AG08396 (cell line): ENCODE data around the gene TRAF2.

Source experiments
- DNase-seq: peaks from one replicate; pipeline ENCODE4 v3.0.0; 2012; ENCODE audit warnings: low spot score, mixed read lengths

The TRAF2 gene

DNA sequence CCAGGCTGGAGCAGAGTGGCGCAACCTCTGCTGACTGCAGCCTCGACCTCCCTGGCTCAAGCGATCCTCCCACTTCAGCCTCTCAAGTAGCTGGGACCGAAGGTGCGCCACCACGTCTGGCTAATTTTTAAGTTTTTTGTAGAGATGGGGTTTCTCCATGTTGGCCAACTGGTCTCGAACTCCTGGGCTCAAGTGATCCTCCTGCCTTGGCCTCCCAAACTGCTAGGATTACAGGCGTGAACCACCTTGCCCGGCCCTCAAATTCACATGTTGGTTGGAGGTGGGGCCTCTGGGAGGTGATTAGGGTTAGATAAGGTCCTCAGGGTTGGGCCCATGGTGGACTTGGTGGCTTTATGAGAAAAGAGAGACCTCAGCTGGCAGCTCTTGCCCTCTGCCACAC is 75.8 kb downstream of the TRAF2 start:
- DNase-seq: no peak

DNA sequence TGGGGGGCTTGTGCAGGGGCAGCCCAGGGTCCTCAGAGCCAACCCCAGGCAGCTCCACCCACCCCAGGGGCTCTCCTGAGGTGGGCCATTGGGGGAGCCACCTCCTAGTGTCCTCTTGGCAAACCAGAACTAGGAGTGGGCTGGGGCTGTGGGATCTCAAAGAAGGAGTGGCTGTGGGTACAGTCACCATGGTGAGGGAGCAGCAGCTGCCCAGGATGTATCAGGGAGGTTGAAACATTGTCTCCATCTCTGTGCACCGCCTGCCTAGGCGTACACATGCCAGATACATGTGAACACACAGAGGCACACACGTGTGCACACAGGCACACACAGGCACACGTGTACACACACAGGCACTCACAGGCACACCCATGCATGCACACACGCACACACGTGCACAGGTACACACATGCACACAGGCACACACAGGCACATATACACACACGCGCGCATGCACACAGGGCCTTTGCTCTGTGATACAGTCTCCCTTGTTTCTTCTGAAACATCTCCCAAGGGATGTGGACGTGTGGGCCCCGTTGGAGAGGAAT is 76.5 kb downstream of the TRAF2 start:
- no peak for DNase-seq

DNA sequence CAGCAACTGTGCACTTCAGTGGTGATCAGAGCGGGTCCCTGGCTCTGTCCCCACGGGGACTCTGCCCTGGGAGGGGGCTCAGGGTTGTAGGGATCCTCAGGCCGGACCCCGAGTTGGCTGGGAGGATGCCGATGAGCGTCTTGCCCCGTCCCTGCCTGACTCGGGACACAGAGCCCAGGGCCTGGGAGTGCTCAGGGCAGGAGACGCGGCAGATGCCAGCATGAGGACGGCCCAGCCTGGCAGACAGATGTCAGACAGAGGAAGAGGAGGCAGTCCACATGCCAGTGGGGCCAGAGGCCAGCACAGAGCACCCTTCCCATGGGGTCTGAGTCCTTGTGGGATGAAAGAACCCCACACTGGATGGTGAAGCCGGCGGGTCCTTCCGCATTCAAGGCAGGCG is 77.0 kb downstream of the TRAF2 start:
- no peak for DNase-seq

DNA sequence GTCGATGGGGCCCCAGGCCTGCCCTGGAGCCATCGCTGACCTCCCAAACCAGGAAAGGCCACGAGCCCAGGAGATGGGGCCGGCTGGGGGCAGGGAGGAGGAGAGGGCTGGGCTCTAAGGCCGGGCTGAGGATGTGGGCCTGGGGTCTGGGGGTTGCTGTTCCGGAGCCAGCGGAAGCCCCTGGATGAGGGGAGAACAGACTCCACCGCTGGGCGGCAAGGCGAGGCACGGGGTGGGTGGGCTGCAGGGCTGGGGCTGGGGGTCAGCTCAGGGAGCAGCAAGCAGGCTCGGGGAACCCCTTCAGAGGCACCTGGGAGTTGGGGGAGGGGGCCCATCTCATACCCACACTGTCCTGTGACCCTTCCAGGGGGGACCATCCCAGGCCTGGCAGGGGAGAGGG is 77.4 kb downstream of the TRAF2 start:
- DNase-seq: no peak

DNA sequence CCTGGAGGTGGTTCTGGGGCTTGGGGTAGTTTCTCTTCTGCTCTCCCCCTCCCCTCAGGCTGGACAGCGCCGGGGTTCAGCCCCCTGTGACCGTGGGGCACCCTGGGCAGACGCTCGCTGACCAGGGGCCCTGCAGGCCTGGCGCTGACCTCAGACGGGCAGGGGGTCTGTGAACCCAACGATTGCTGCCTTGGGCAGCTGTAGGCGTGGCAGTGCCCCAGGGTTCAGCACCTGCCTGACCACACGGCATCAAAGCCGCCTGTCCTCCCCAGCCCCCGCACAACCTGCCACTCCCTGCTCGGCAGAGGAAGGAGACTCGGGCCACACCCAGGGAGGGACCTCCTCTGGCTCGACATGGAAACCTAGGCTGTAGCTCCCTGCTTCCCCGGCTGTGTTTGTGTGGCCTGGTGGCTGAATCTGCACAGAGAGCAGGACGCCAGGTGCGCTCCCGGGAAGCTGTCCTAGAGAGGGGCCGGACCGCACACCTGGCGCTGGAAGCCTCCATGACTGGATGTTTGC is 77.9 kb downstream of the TRAF2 start:
- DNase-seq: no peak

DNA sequence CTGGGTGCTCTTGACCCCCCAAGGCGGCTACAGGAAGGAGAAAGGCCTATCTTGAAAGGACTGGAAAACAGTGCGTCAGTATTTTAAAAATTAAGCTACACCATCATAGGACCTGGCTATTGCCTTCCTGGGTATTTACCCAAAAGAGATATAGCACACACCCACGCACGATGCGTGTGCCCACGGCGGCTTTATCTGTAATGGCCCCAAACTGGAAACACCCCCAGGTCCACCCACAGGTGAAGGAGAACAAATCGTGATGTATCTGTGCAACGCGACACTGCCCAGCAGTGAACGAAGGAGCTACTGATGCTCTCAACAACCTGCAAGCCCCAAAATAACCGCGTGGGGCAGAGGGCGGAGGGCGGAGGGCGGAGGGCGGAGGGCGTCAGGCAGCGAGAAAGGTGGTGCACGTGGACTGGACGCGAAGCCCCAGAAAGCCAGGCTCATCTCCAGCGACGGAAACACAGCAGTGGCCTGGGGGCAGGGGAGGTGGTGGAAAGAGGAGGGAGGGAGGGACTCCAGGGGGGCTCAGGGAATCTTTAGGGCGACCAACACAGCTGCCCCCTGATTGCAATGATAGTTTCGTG is 78.6 kb downstream of the TRAF2 start:
- no peak for DNase-seq

DNA sequence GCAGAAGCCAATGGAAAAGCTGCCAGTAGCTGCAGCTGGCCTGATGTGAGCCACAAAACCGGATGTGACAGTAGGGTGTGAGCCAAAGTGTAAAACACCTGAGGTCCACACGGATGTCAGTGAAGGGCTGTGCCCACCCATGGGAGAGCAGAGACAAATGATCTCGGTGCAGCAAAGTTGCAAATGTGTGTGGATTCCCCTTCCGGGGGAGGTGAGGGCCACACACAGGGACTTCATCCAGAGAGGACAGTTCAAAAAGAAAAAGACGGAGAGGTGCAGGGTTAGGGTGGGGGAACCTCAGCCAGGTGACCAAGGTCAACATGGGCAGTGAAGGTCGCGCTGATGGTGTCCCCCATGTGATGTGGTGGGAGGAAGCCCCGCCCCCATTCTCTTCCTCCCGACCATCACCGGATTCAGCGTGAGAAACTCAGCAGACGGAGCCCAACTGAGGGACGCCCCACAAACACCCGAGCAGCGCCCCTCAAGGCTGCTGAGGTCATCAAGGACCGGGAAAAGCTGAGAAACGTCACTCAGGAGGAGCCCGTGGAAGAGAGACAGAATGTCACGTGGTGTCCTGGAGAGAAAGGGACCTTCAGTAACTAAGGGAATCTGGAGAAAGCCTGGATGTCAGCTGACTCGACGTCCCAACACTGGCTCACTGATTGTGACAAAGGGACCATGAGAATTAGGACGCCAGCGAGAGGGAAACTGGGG is 79.6 kb downstream of the TRAF2 start:
- peak; percentile 49 for DNase-seq

DNA sequence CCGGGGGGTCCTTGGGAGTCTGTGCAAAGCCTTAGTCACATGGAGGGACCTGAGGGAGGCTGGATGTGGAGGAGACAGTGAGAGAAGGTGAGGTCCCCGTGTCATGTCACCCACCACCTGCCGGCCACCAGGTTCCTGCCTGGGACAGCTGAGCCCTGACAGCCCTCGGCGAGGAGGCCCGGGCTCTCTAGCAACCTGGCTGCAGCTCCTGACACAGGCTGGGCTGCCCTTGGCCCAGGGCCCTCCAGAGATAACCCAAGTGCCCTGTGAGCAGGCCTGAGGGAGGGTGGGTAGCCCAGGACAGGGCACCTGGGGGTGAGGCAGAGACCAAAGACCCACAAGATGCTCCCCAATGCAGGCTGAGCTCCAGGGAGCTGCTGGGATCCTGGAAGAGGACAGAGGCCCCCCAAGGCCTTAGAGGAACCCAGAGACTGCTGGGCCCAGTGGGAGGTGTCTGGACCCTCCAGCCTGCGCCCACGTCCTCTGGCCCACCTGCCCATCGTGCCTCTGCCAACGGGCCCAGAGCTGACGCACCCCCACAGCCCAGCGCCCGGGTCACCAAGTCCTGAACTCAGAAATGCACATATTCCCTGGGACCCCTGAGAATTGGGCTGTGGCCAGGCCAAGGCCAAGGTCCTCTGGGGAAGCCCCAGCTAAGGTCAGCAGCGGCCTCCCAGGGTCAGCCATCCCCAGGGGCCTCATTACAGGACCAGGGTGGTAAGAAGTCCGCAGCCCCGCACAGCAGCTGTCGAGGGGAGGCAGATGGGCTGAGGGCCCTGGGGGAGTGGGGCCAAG is 82.2 kb downstream of the TRAF2 start:
- DNase-seq: no peak

DNA sequence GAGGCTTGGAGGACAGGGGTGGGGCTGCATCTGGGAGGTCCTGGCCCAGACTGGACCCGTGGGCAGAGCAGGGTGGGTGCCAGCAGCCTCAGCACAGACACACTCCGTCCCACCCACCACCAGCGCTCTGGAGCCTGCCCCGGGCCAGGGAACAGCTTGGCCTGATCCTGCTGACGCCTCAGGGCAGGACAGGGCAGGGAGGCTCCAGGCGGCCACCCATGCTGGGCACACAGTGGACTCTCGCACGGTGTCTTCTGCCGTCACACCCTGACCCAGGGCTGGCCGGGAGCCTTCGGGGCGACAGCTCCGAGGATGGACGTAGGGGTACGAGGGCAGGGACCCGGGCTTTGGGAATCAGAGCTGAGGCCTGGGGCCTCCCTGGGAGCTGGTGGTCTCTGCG is 82.8 kb downstream of the TRAF2 start:
- no peak for DNase-seq

DNA sequence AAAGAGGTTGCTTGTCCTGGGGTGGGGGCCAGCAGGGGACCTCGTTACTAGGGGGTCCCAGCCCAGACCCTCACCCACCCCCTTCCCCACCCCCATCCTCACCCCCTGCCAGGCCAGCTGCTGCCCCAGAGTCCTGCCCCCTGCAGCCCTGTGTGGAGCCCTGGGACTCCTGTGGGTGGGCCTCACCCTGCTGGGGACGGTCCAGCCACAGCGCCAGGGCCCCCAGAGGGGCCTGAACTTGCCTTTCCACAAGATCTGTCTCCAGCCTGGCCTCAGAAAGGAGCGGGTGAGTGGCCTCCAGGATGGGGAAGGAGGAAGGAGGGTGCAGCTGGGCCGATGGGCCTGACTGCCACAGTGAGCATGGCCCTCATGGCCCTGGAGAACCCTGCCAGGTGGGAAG is 83.5 kb downstream of the TRAF2 start:
- no peak for DNase-seq

DNA sequence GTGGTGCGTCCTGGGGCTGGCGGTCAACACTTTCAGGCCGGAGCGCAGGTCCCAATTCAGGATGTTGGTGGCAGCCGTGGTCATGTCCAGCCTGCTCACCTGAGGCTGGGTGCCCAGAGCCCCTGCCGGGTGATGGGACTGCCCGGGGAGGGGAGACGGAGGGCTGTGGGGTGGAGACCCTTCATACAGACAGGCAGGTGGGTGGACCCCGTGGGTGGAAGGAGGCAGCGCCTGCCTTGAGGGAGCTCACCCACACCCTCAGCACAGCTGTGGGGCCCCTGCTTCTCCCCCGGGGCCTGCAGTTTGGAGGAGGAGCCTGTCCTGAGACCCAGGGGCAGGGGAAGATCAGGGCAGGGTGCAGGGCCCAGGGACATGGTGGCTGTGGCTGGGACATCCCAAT is 84.0 kb downstream of the TRAF2 start:
- no peak for DNase-seq

DNA sequence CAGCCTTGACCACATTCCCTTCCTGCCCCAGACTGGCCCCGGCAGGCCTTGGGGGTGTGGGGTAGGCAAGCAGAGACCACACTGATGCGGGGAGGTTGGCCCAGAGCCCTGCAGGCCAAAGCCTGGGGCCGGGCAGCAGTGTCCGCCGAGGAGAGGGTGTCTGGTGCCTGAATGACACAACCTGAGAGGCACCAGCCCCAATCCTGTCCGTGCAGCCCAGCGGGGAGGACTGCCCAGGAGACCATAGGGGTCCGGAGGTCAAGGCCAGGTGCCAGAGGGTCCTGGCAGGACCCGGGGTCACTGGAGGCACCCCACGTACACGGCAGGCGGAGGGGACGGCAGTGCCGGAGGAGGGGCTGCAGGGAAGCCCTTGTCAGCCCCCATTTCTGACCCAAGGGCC is 85.4 kb downstream of the TRAF2 start:
- no peak for DNase-seq

DNA sequence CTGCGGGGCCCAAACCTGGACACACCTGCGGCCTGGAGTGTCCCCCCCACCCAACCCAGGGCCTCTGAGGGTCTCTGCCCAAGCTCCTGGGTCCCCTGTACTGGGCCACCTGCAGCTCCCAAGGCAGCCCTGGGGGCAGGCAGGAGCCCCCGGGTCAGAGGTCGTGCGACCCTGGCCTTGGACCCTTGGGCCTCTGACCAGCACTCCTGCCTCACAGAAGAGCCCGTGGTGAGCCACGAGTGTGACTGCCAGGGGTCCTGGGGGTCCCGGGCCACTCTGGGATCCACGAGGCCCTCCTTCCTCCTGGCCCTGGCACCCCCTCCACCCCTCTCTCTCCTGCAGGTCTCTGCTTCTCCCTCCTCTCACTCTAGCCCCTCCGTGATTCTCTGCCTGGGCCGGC is 86.0 kb downstream of the TRAF2 start:
- no peak for DNase-seq

DNA sequence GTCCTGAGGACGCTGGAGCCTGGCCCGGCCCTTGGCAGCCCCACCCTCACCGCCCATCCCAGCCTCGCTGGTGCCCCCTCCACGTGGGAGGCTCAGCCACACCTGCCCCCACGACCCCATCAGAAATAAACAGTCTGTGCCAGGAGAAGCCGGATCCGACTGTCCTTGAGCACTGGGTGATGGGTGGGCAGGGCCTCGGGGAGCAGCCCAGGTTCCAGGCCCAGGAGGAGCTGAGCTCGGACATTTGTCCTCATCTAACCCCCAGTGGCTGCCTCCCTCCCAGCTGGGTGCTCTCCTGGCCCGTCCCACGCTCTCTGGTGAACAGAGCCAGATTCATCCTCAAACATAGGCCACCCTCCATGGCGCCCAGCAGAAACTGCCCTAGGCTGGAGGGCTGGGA is 86.4 kb downstream of the TRAF2 start:
- DNase-seq: no peak

DNA sequence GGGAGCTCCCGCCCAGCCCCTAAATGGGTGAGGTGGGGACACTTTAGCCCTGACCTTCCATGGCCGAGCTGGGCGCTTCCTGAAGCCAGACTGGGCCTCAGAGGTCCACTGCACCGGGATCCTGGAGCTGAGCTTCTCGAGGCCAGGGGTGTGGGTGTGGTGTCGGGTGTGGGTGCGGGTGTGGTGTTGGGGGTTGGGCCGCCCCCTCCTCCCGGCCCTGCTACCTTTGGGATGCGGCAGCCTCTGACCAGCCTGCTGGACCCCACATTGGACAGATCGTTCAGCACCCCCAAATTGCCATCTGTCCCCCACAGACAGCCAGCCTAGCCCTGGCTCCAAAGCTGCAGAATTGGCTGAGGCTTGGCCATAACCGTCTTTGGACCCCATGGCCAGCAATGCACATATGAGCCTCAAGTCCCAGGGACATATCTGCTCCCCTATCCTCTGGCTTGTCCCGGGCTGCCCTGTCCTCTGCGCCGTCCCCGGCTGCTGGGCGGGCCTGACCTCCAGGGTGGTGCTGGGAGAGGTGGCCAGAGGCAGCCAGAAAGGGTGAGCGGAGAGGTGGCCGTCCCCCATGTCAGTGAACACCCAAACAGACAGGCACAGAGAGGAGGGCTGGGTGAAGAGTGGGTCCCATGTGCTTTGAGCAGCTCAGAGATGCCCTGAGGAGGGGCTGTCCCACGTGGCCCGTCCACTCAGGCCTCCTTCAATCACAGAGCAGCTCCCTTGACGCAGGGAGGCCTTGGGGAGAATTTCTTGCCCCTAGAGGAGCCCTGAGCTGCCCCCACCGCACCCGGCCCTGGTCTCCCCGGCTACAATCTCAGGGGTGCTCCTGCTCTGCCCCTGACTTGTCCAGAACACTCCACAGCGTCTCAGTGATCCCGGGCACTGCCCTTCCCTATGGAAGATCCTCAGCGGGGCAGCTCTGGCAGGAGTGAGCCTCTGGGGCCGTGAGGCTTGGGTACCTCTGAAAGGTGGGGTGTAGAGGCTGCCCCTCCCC is 87.6 kb downstream of the TRAF2 start:
- no peak for DNase-seq

DNA sequence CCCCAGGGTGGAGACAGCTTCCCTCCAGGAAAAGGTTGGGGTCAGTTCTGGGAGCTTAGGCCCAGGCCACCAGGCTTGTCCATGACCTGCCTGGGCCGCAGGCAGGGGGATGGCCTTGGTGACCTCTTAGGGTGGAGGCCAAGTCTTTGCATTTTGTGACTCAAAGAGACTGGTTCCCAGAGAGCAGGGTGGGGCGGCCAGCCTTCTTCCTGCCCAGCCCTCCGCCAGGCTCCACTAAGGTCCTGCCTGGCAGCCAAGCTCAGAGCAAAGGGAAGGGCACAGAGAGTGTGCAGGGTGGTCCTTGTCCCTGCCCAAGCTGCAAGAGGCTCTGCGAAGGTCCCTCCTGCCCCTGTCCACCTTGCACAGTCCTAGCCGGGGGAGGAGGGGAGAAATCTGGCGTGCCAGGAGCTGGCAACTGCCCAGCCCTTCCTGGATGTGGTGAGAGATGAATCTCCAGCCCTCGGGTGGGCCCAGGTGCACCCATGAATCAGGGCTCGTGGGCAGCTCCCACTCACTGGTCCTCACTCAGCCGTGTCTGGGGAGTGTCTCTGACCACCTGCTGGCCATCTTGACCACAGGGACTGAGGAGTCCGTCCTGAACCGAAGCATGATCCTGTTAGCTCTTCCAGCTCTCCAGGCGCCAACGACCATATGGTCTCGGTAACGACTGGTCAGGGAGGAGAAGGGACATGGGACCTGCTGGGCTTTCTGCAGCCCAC is 88.7 kb downstream of the TRAF2 start:
- no peak for DNase-seq

DNA sequence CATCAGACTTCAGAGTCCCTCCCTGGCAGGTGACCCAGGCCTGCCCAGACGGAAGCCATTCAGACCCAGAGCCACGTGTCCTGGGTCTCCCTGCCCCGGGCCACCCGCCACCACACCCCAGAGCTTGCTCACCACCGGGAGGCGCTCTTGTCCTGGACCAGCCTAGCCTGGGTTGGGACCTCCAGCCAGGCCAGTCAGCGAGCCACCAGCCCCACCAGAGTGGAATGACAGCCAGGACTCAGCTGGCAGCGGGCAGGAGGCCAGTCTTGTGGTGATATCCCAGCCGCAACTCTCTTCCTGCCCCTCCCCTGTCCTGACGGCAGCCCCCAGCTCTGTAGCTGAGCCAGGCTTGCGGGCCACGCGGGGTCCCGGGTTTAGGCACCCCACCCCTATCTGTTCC is 89.3 kb downstream of the TRAF2 start:
- DNase-seq: peak; percentile 50
